HG03095 (cell line): Measurements from ENCODE around the gene SLC25A11.

Experiments
- ATAC-seq: cut with Tn5 transposase; IDR thresholded peaks from one replicate; pipeline ENCODE4 v1.9.1; 2021; ENCODE audit warnings: moderate library complexity; ENCODE audit not compliant: unreplicated experiment

SLC25A11 gene

GRCh38 chr17:4896332-4897197 is 43.3 kb downstream of the SLC25A11 start:
- no peak for ATAC-seq

- no peak for ATAC-seq
Observed at GRCh38 chr17:4895657-4896331, 44.1 kb downstream of the SLC25A11 start.

GRCh38 chr17:4895121-4895520 is 44.7 kb downstream of the SLC25A11 start:
- ATAC-seq, result no peak

GRCh38 chr17:4893721-4894560 is 45.9 kb downstream of the SLC25A11 start:
- ATAC-seq, result no peak

- ATAC-seq, result no peak
Observed at GRCh38 chr17:4893272-4893671, 46.6 kb downstream of the SLC25A11 start.

- ATAC-seq, result no peak
Observed at GRCh38 chr17:4892499-4893221, 47.2 kb downstream of the SLC25A11 start.

DNA sequence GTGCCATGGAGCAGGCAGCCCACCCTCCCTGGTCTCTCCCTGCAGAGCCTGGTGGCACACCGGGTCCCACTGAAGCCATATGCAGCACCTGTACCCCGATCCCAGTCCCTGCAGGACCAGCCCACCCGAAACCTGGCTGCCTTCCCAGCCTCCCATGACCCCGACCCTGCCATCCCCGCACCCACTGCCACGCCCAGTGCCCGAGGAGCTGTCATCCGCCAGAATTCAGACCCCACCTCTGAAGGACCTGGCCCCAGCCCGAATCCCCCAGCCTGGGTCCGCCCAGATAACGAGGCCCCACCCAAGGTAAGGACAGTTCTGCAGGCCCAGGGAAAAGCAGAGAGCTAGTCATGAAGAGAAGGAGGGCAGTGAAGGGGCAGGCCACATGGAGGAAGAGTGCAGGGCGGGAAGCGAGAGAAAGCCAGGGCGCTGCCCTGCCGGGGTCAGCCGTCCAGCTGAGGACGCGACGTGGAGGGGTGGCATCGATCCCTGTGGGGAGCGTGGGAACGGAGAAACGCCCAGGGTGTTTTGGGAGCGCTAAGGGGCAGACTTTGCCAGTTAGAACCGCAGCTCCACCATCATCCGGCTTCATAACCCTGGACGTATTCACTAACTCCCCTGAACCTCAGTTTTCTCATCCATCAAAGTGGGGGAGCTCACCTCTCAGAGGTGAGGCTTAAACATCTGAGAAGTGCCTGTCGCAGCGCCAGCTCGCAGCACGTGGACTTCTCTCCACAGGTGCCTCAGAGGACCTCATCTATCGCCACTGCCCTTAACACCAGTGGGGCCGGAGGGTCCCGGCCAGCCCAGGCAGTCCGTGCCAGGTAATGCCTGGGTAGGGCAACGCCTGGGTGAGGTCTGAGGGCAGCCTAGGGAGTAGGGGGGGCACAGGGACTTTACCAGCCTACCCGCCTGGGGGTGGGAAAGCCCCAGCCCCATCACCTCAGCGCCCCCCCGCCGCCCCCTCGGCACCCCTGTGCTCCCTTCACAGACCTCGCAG is 48.1 kb downstream of the SLC25A11 start:
- no peak for ATAC-seq

GRCh38 chr17:4887581-4887980 is 52.3 kb downstream of the SLC25A11 start:
- no peak for ATAC-seq
